DMS153 treated with DMSO at 0.1 percent for 48 hours (cell line): Measurements from ENCODE around the gene PRR7.
"Not testable (repeated sequence)": the region's sequence is repeated elsewhere in the genome, so short reads cannot be mapped to it uniquely, and the experiment has no call there.

ENCODE experiments used
- DNase-seq: peaks from one replicate; lab custom pipeline; 2025; ENCODE audit not compliant: unreplicated experiment; lab: John Stamatoyannopoulos, UW

Gene PRR7

GRCh38 chr5:177483994-177484901, 37.6 kb downstream of the PRR7 start:
- no peak for DNase-seq

- DNase-seq = no peak
These were observed 38.4 kb downstream of the PRR7 start for GRCh38 chr5:177484902-177485549.

GRCh38 chr5:177485753-177486152, 39.1 kb downstream of the PRR7 start:
- DNase-seq = not testable (repeated sequence)

- DNase-seq = no peak
These were observed 39.6 kb downstream of the PRR7 start for GRCh38 chr5:177486256-177486655.

GRCh38 chr5:177487144-177487543, 40.5 kb downstream of the PRR7 start:
- DNase-seq = no peak

- DNase-seq = no peak
These were observed 41.4 kb downstream of the PRR7 start for GRCh38 chr5:177487975-177488374.

GRCh38 chr5:177489119-177489716, 42.6 kb downstream of the PRR7 start:
- DNase-seq = no peak

- no peak for DNase-seq
These were observed 43.8 kb downstream of the PRR7 start for GRCh38 chr5:177490311-177490991.

GRCh38 chr5:177490992-177491391, 44.4 kb downstream of the PRR7 start:
- DNase-seq = no peak

- no peak for DNase-seq
These were observed 44.9 kb downstream of the PRR7 start for GRCh38 chr5:177491429-177491945.

GRCh38 chr5:177491983-177492746, 45.6 kb downstream of the PRR7 start:
- DNase-seq = no peak

- no peak for DNase-seq
These were observed 46.2 kb downstream of the PRR7 start for GRCh38 chr5:177492841-177493240.

- no peak for DNase-seq
These were observed 47.3 kb downstream of the PRR7 start for GRCh38 chr5:177493795-177494345.

- DNase-seq = no peak
These were observed 48.0 kb downstream of the PRR7 start for GRCh38 chr5:177494346-177495195.

- DNase-seq = no peak
These were observed 48.8 kb downstream of the PRR7 start for GRCh38 chr5:177495243-177496060.

- no peak for DNase-seq
These were observed 49.6 kb downstream of the PRR7 start for GRCh38 chr5:177496070-177496726.

GRCh38 chr5:177496727-177497291, 50.2 kb downstream of the PRR7 start:
- DNase-seq = no peak
